ENCODE data around the gene TNFSF12. TPM values are rescaled to one million over a fixed set of nuclear protein-coding genes. Genes with fewer than 3 reads are reported as not detected.
A peak's percentile ranks its signal among the peaks of the same experiment; 100 is the strongest.

TNFSF12 gene
- total and polyA plus RNA-seq, 9 of the 15 experiments (the other 6 are each of a cell fraction or from before 2014, with no cell fraction given) = 0.03 to 0.95 (median 0.19) TPM; not detected in 3

DNA sequence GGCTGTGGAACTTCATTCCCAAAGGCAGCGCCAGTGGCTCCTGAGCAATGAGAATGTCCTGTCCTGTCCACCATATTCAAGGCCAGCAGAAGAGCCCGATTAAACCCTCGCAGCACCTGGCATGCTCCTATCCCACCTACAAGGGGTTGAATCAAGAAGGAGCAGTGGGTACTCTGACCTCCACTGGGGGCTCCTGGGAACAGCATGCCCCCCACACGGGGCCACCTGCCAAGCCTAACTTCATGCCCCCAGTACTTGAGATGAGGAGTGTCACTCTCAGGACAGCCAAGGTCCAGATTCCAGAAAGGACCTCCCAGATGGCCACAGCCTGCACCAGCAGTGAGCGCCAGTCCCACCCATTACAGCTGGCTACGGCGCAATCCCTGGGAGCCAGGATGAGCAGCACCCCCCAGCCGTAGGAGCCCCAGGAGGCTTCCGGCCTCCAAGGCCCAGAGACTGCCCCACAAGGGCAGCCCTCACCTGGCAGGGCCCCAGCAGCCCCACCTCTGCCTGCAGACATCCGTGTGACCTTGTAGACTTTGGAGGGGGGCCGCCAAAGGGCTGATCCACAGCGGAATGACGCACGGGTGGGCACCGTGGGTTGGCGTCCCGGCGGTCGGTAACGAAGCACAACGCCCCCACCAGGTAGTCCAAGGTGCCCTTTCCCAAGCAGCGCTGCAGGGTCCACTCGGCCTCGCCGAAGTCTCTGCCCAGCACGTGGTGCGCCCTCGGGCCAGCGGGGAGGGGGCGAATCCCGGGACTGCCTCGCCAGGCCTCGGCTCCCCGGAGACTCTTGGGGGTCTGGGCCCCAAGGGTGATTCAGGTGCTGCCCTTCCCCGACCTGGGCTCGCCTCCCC, 33.8 kb downstream of the TNFSF12 start (continued):
- TF ChIP-seq THAP12 (CRISPR knock-in tag; IDR thresholded peaks at IDR 0.05) = no peak
- no peak for TF ChIP-seq ZNF143 (CRISPR knock-in tag; IDR thresholded peaks at IDR 0.05)
- TF ChIP-seq POLR3G (IDR thresholded peaks at IDR 0.05; ENCODE audit: extremely low read depth, insufficient read length, insufficient replicate concordance) = no peak
- TF ChIP-seq PHTF2 (CRISPR knock-in tag; IDR thresholded peaks at IDR 0.05) = no peak
- TF ChIP-seq, protein P1, sequence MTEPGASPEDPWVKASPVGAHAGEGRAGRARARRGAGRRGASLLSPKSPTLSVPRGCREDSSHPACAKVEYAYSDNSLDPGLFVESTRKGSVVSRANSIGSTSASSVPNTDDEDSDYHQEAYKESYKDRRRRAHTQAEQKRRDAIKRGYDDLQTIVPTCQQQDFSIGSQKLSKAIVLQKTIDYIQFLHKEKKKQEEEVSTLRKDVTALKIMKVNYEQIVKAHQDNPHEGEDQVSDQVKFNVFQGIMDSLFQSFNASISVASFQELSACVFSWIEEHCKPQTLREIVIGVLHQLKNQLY (CRISPR knock-in tag; conservative IDR thresholded peaks at IDR 0.05) = no peak
- no peak for TF ChIP-seq ZNF263 (CRISPR knock-in tag; IDR thresholded peaks at IDR 0.05; ENCODE audit: borderline replicate concordance)
- no peak for TF ChIP-seq ZNF224 (CRISPR knock-in tag; IDR thresholded peaks at IDR 0.05)
- TF ChIP-seq SRSF3 (IDR thresholded peaks at IDR 0.05; ENCODE audit: insufficient read depth, low read length) = no peak
- TF ChIP-seq MBD1 (CRISPR knock-in tag; IDR thresholded peaks at IDR 0.05) = no peak
- TF ChIP-seq ZBTB1 (CRISPR knock-in tag; IDR thresholded peaks at IDR 0.05; ENCODE audit: borderline replicate concordance, low read depth) = 0 out of 2 replicates have a peak, but pooled peaks have one; percentile 15
- TF ChIP-seq SMC3 (conservative IDR thresholded peaks at IDR 0.05; ENCODE audit: insufficient read depth, low read depth, low read length) = no peak
- no peak for TF ChIP-seq ZNF444 (CRISPR knock-in tag; IDR thresholded peaks at IDR 0.05)
- TF ChIP-seq MYC (IDR thresholded peaks at IDR 0.05; ENCODE audit: low read depth, low read length) = no peak
- peak; percentile 73; the same call in 1 of the 2 replicates for TF ChIP-seq MYC (CRISPR knock-in tag; IDR thresholded peaks at IDR 0.05; ENCODE audit: borderline replicate concordance, low read depth)
- TF ChIP-seq HDAC3 (IDR thresholded peaks at IDR 0.05; ENCODE audit: borderline replicate concordance, partially characterized antibody) = no peak
- TF ChIP-seq, protein P2, sequence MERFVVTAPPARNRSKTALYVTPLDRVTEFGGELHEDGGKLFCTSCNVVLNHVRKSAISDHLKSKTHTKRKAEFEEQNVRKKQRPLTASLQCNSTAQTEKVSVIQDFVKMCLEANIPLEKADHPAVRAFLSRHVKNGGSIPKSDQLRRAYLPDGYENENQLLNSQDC (CRISPR knock-in tag; IDR thresholded peaks at IDR 0.05) = no peak
- TF ChIP-seq, protein P3, sequence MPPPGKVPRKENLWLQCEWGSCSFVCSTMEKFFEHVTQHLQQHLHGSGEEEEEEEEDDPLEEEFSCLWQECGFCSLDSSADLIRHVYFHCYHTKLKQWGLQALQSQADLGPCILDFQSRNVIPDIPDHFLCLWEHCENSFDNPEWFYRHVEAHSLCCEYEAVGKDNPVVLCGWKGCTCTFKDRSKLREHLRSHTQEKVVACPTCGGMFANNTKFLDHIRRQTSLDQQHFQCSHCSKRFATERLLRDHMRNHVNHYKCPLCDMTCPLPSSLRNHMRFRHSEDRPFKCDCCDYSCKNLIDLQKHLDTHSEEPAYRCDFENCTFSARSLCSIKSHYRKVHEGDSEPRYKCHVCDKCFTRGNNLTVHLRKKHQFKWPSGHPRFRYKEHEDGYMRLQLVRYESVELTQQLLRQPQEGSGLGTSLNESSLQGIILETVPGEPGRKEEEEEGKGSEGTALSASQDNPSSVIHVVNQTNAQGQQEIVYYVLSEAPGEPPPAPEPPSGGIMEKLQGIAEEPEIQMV (tag; conservative IDR thresholded peaks at IDR 0.05; ENCODE audit: low read depth) = no peak
